Measurements from ENCODE around the gene ZBED2.
"Not testable (repeated sequence)": the region's sequence is repeated elsewhere in the genome, so short reads cannot be mapped to it uniquely, and the experiment has no call there.

The ZBED2 gene

GRCh38 chr3:111577798-111578685 is 17.1 kb downstream of the ZBED2 start:
- no peak overlapping the region for H3K27ac ChIP-seq (ENCODE audit: low read depth, low read length, severe bottlenecking)
- H3K4me3 ChIP-seq (ENCODE audit: extremely low read depth, insufficient read depth, low read length, poor library complexity, severe bottlenecking), result no peak overlapping the region
- no peaks in the 10 kb centered on the region for H3K9me3 ChIP-seq (ENCODE audit: control insufficient read depth, low read length)
- H3K36me3 ChIP-seq (ENCODE audit: control insufficient read depth, insufficient read depth, low read length), result no peaks in the 10 kb centered on the region
- 93% methylated on average over 2 of the region's 4 CpGs; no CpG with 5 or more reads in 1 of the 2 experiments for WGBS, 2 experiments (ENCODE audit: insufficient coverage in 2 of 2)
- H3K4me1 ChIP-seq (ENCODE audit: control insufficient read depth, insufficient read depth, low read length, poor library complexity, severe bottlenecking), result peaks cover 46% of the 10 kb centered on the region

- WGBS, 2 experiments (ENCODE audit: insufficient coverage in 2 of 2), result 75 to 83% methylated on average over 1 of the region's 1 CpG
- no peaks in the 10 kb centered on the region for H3K9me3 ChIP-seq (ENCODE audit: control insufficient read depth, low read length)
- no peak overlapping the region for H3K27ac ChIP-seq (ENCODE audit: low read depth, low read length, severe bottlenecking)
- H3K36me3 ChIP-seq (ENCODE audit: control insufficient read depth, insufficient read depth, low read length), result no peaks in the 10 kb centered on the region
- peaks cover 38% of the 10 kb centered on the region for H3K4me1 ChIP-seq (ENCODE audit: control insufficient read depth, insufficient read depth, low read length, poor library complexity, severe bottlenecking)
- no peak overlapping the region for H3K4me3 ChIP-seq (ENCODE audit: extremely low read depth, insufficient read depth, low read length, poor library complexity, severe bottlenecking)
Measured at GRCh38 chr3:111577113-111577512, 18.0 kb downstream of the ZBED2 start.

GRCh38 chr3:111571907-111572460 is 23.2 kb downstream of the ZBED2 start:
- Histone ChIP-seq H3K9me3 (ENCODE audit: control insufficient read depth, low read length) (no peaks in the 10 kb centered on the region), H3K4me1 (ENCODE audit: control insufficient read depth, insufficient read depth, low read length, poor library complexity, severe bottlenecking) (no peaks in the 10 kb centered on the region), H3K27ac (ENCODE audit: low read depth, low read length, severe bottlenecking) (no peak overlapping the region), H3K36me3 (ENCODE audit: control insufficient read depth, insufficient read depth, low read length) (no peaks in the 10 kb centered on the region), H3K4me3 (ENCODE audit: extremely low read depth, insufficient read depth, low read length, poor library complexity, severe bottlenecking) (no peak overlapping the region)
- WGBS, 2 experiments (ENCODE audit: insufficient coverage in 2 of 2), result 83 to 93% methylated on average over 3 to 4 of the region's 6 CpGs

GRCh38 chr3:111571282-111571681 is 23.9 kb downstream of the ZBED2 start:
- WGBS, 2 experiments (ENCODE audit: insufficient coverage in 2 of 2), result 67 to 80% methylated on average over 1 of the region's 1 CpG
- Histone ChIP-seq H3K9me3 (ENCODE audit: control insufficient read depth, low read length) (no peaks in the 10 kb centered on the region), H3K4me1 (ENCODE audit: control insufficient read depth, insufficient read depth, low read length, poor library complexity, severe bottlenecking) (no peaks in the 10 kb centered on the region), H3K27ac (ENCODE audit: low read depth, low read length, severe bottlenecking) (no peak overlapping the region), H3K36me3 (ENCODE audit: control insufficient read depth, insufficient read depth, low read length) (no peaks in the 10 kb centered on the region), H3K4me3 (ENCODE audit: extremely low read depth, insufficient read depth, low read length, poor library complexity, severe bottlenecking) (no peak overlapping the region)

GRCh38 chr3:111570404-111571030 is 24.6 kb downstream of the ZBED2 start:
- WGBS, 2 experiments (ENCODE audit: insufficient coverage in 2 of 2), result 97 to 98% methylated on average over 8 to 11 of the region's 12 CpGs
- Histone ChIP-seq H3K9me3 (ENCODE audit: control insufficient read depth, low read length) (no peaks in the 10 kb centered on the region), H3K4me1 (ENCODE audit: control insufficient read depth, insufficient read depth, low read length, poor library complexity, severe bottlenecking) (no peaks in the 10 kb centered on the region), H3K36me3 (ENCODE audit: control insufficient read depth, insufficient read depth, low read length) (no peaks in the 10 kb centered on the region), H3K4me3 (ENCODE audit: extremely low read depth, insufficient read depth, low read length, poor library complexity, severe bottlenecking) (no peak overlapping the region), H3K27ac (ENCODE audit: low read depth, low read length, severe bottlenecking) (no peak overlapping the region)

- Histone ChIP-seq H3K36me3 (ENCODE audit: control insufficient read depth, insufficient read depth, low read length) (no peaks in the 10 kb centered on the region), H3K4me3 (ENCODE audit: extremely low read depth, insufficient read depth, low read length, poor library complexity, severe bottlenecking) (no peak overlapping the region), H3K9me3 (ENCODE audit: control insufficient read depth, low read length) (no peaks in the 10 kb centered on the region), H3K4me1 (ENCODE audit: control insufficient read depth, insufficient read depth, low read length, poor library complexity, severe bottlenecking) (no peaks in the 10 kb centered on the region), H3K27ac (ENCODE audit: low read depth, low read length, severe bottlenecking) (no peak overlapping the region)
Measured at GRCh38 chr3:111568911-111569310, 26.2 kb downstream of the ZBED2 start.

GRCh38 chr3:111568355-111568754 is 26.8 kb downstream of the ZBED2 start:
- WGBS, 2 experiments (ENCODE audit: insufficient coverage in 2 of 2), result 100% methylated on average over 1 of the region's 2 CpGs; no CpG with 5 or more reads in 1 of the 2 experiments

GRCh38 chr3:111566844-111567243 is 28.3 kb downstream of the ZBED2 start:
- no peak overlapping the region for H3K4me3 ChIP-seq (ENCODE audit: extremely low read depth, insufficient read depth, low read length, poor library complexity, severe bottlenecking)
- H3K36me3 ChIP-seq (ENCODE audit: control insufficient read depth, insufficient read depth, low read length), result no peaks in the 10 kb centered on the region
- H3K27ac ChIP-seq (ENCODE audit: low read depth, low read length, severe bottlenecking), result no peak overlapping the region
- 90 to 100% methylated on average over 1 to 2 of the region's 2 CpGs for WGBS, 2 experiments (ENCODE audit: insufficient coverage in 2 of 2)
- H3K4me1 ChIP-seq (ENCODE audit: control insufficient read depth, insufficient read depth, low read length, poor library complexity, severe bottlenecking), result no peaks in the 10 kb centered on the region
- H3K9me3 ChIP-seq (ENCODE audit: control insufficient read depth, low read length), result no peaks in the 10 kb centered on the region

More at GRCh38 chr3:111568355-111568754, 26.8 kb downstream of the ZBED2 start:
- Histone ChIP-seq H3K9me3 (ENCODE audit: control insufficient read depth, low read length) (no peaks in the 10 kb centered on the region), H3K36me3 (ENCODE audit: control insufficient read depth, insufficient read depth, low read length) (no peaks in the 10 kb centered on the region), H3K27ac (ENCODE audit: low read depth, low read length, severe bottlenecking) (no peak overlapping the region), H3K4me1 (ENCODE audit: control insufficient read depth, insufficient read depth, low read length, poor library complexity, severe bottlenecking) (no peaks in the 10 kb centered on the region), H3K4me3 (ENCODE audit: extremely low read depth, insufficient read depth, low read length, poor library complexity, severe bottlenecking) (no peak overlapping the region)

- not testable (repeated sequence) for H3K9me3 ChIP-seq (ENCODE audit: control insufficient read depth, low read length); H3K4me1 ChIP-seq (ENCODE audit: control insufficient read depth, insufficient read depth, low read length, poor library complexity, severe bottlenecking); H3K36me3 ChIP-seq (ENCODE audit: control insufficient read depth, insufficient read depth, low read length); H3K27ac ChIP-seq (ENCODE audit: low read depth, low read length, severe bottlenecking); H3K4me3 ChIP-seq (ENCODE audit: extremely low read depth, insufficient read depth, low read length, poor library complexity, severe bottlenecking)
- WGBS, 2 experiments (ENCODE audit: insufficient coverage in 2 of 2), result 94 to 96% methylated on average over 15 of the region's 25 CpGs
Measured at GRCh38 chr3:111561902-111562301, 33.2 kb downstream of the ZBED2 start.

- H3K4me3 ChIP-seq (ENCODE audit: extremely low read depth, insufficient read depth, low read length, poor library complexity, severe bottlenecking), result no peak overlapping the region
- no peaks in the 10 kb centered on the region for H3K9me3 ChIP-seq (ENCODE audit: control insufficient read depth, low read length)
- no peaks in the 10 kb centered on the region for H3K36me3 ChIP-seq (ENCODE audit: control insufficient read depth, insufficient read depth, low read length)
- no peak overlapping the region for H3K27ac ChIP-seq (ENCODE audit: low read depth, low read length, severe bottlenecking)
- peaks cover 23% of the 10 kb centered on the region for H3K4me1 ChIP-seq (ENCODE audit: control insufficient read depth, insufficient read depth, low read length, poor library complexity, severe bottlenecking)
Measured at GRCh38 chr3:111548756-111549155, 46.4 kb downstream of the ZBED2 start.

GRCh38 chr3:111548092-111548491 is 47.1 kb downstream of the ZBED2 start:
- Histone ChIP-seq H3K27ac (ENCODE audit: low read depth, low read length, severe bottlenecking) (peak overlapping the region; percentile 71), H3K9me3 (ENCODE audit: control insufficient read depth, low read length) (no peaks in the 10 kb centered on the region), H3K4me1 (ENCODE audit: control insufficient read depth, insufficient read depth, low read length, poor library complexity, severe bottlenecking) (peaks cover 23% of the 10 kb centered on the region), H3K36me3 (ENCODE audit: control insufficient read depth, insufficient read depth, low read length) (no peaks in the 10 kb centered on the region), H3K4me3 (ENCODE audit: extremely low read depth, insufficient read depth, low read length, poor library complexity, severe bottlenecking) (no peak overlapping the region)
- 82% methylated on average over 1 of the region's 1 CpG; no CpG with 5 or more reads in 1 of the 2 experiments for WGBS, 2 experiments (ENCODE audit: insufficient coverage in 2 of 2)
